Tibial nerve (tissue), 4 donors: ENCODE results near the gene CD300E.

ENCODE experiments used
- CTCF ChIP-seq, 5 experiments: fragments of 200-600 bp in 3 of 5; fragments of 450-650 bp in 2 of 5; sonication (generic) in 3 of 5; IDR thresholded peaks; one replicate each; pipeline ENCODE4 v1.5.1; 2016 to 2019; ENCODE audit warnings: antibody characterized with exemption in 5 of 5, mild to moderate bottlenecking in 3 of 5, moderate library complexity in 2 of 5
- EP300 ChIP-seq, 2 donors: sonication (generic); formaldehyde crosslinking; IDR thresholded peaks; one replicate each; pipeline ENCODE4 v1.6.1; 2017; ENCODE audit warnings: antibody characterized with exemption in 2 of 2, mild to moderate bottlenecking in 1 of 2

GRCh38 chr17:74658620-74659019 is 35.1 kb upstream of the CD300E start:
- TF ChIP-seq EP300 (IDR thresholded peaks at IDR 0.05) (no peak), CTCF (IDR thresholded peaks at IDR 0.05) (no peak)
